ENCODE results near the gene PLPP3.

The PLPP3 gene

DNA sequence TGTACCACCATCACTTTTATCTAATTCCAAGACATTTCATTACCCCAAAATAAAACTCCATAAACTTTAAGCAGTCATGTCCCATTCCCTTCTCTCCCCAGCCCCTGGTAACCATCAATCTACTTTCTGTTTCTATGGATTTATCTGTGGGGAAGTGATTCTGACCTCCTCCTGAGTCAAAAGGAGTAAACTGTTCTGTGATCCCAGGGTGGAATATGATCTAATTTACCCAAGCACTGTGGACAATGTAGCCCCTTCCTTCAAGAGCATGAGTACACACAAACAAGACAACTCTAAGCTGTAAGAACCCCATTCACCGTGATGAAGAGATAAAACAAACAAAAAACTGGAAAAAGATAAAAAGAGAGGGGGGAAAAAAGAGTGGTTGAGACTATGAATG, 77.9 kb downstream of the PLPP3 start:
- CTCF ChIA-PET, result no interaction called here
- no peak for DNase-seq (ENCODE audit: extremely low spot score)
- POLR2A ChIA-PET, result no interaction called here
- TF ChIP-seq L3MBTL2 (conservative IDR thresholded peaks at IDR 0.05) (no peak), FOXK2 (IDR thresholded peaks at IDR 0.05) (no peak), BHLHE40 (IDR thresholded peaks at IDR 0.05; ENCODE audit: borderline replicate concordance) (no peak), CTBP1 (IDR thresholded peaks at IDR 0.05; ENCODE audit: borderline replicate concordance) (no peak), FOXA1 (IDR thresholded peaks at IDR 0.05) (no peak), TARDBP (IDR thresholded peaks at IDR 0.05) (no peak), NFRKB (IDR thresholded peaks at IDR 0.05) (no peak), HDGF (IDR thresholded peaks at IDR 0.05; ENCODE audit: borderline replicate concordance) (no peak), FOXM1 (IDR thresholded peaks at IDR 0.05; ENCODE audit: borderline replicate concordance) (no peak), SP1 (IDR thresholded peaks at IDR 0.05) (no peak)

DNA sequence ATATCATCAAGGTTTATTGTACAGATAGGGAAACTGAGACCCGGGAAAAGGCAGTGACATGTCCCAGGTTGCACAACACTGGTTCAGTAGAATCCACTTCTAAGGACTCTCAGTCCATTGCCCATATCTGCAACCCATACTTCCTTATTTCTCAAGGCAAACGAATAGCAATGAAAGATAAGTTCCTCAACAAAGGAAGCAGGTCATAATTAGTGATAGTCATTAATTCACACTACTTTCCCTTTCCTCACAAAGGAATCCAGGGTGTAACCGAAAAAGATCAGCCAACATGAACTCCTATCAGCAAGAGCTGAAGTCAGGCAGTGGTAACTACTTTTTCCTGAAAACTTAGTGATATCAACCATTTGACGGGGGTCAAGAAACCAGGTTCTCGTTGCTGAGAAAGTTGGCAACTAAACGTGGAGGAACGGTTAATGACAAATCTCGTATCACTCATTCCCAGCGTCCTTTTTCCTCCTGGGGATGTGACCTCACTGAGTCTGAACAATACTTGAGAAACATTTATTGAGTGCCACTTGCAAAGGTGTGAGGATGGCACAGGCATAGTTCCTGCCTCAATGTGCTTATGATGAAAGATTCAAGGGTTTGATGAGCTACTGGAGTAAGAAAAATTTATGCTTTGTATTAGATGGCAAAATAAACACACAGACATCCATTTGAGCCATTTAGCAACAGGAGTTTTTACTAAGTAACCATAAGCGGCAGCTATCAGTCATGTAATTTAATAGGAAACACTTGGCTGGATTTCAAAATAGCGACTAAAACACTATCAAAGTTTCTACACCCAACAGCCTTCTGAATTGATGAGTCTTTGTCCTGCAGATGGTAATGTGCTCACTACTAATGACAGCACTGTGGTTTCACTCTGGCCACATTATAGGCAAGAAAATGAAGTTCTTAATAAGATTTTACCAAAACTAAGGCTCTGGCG, 82.3 kb downstream of the PLPP3 start:
- DNase-seq (ENCODE audit: extremely low spot score), result no peak
- ChIA-PET POLR2A (no interaction called here), CTCF (no interaction called here)
- TF ChIP-seq ARNT (IDR thresholded peaks at IDR 0.05) (no peak), BHLHE40 (IDR thresholded peaks at IDR 0.05; ENCODE audit: borderline replicate concordance) (no peak), CTBP1 (IDR thresholded peaks at IDR 0.05; ENCODE audit: borderline replicate concordance) (0 out of 2 replicates have a peak, but pooled peaks have one; percentile 10), TARDBP (IDR thresholded peaks at IDR 0.05) (no peak), NFRKB (IDR thresholded peaks at IDR 0.05) (no peak)
- TF ChIP-seq, protein P1, sequence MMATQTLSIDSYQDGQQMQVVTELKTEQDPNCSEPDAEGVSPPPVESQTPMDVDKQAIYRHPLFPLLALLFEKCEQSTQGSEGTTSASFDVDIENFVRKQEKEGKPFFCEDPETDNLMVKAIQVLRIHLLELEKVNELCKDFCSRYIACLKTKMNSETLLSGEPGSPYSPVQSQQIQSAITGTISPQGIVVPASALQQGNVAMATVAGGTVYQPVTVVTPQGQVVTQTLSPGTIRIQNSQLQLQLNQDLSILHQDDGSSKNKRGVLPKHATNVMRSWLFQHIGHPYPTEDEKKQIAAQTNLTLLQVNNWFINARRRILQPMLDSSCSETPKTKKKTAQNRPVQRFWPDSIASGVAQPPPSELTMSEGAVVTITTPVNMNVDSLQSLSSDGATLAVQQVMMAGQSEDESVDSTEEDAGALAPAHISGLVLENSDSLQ (IDR thresholded peaks at IDR 0.05), result peak; percentile 82

DNA sequence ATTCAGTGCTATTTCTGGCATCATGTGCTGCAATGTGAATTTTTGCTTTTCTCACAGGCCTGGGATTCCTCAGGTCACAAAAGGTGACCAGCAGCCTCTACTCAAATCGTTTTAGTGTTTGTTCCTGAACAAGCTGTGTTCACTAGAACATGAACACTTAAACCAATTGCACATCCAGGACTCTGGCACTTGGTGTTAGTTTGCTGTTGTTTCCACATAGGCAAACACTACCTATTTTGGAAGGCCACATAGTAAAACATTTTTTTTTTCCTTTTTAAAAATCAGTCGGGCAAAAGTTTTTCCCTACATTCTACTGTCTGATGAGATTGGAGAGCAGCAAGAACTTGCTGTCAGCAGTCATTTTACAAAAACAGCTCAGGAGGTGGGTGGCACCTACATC, 83.2 kb downstream of the PLPP3 start:
- POLR2A ChIA-PET, result no interaction called here
- no peak for TF ChIP-seq SUZ12 (IDR thresholded peaks at IDR 0.05)
- TF ChIP-seq BHLHE40 (IDR thresholded peaks at IDR 0.05; ENCODE audit: borderline replicate concordance), result no peak
- no peak for TF ChIP-seq FOXK2 (IDR thresholded peaks at IDR 0.05)
- TF ChIP-seq NFRKB (IDR thresholded peaks at IDR 0.05), result no peak
- TF ChIP-seq LEF1 (IDR thresholded peaks at IDR 0.05; ENCODE audit: borderline replicate concordance), result no peak
- no peak for TF ChIP-seq ARNT (IDR thresholded peaks at IDR 0.05)
- TF ChIP-seq, protein P1 (IDR thresholded peaks at IDR 0.05), result no peak
- no peak for TF ChIP-seq HDGF (IDR thresholded peaks at IDR 0.05; ENCODE audit: borderline replicate concordance)
- TF ChIP-seq FOXA1 (IDR thresholded peaks at IDR 0.05), result no peak
- TF ChIP-seq SP1 (IDR thresholded peaks at IDR 0.05), result no peak
- TF ChIP-seq TARDBP (IDR thresholded peaks at IDR 0.05), result no peak
- TF ChIP-seq ZNF384 (IDR thresholded peaks at IDR 0.05), result no peak
- no peak for TF ChIP-seq L3MBTL2 (conservative IDR thresholded peaks at IDR 0.05)
- TF ChIP-seq CTBP1 (IDR thresholded peaks at IDR 0.05; ENCODE audit: borderline replicate concordance), result no peak
- TF ChIP-seq ELF4 (IDR thresholded peaks at IDR 0.05), result no peak
- no peak for TF ChIP-seq FOXM1 (IDR thresholded peaks at IDR 0.05; ENCODE audit: borderline replicate concordance)
- CTCF ChIA-PET, result no interaction called here
- no peak for DNase-seq (ENCODE audit: extremely low spot score)

DNA sequence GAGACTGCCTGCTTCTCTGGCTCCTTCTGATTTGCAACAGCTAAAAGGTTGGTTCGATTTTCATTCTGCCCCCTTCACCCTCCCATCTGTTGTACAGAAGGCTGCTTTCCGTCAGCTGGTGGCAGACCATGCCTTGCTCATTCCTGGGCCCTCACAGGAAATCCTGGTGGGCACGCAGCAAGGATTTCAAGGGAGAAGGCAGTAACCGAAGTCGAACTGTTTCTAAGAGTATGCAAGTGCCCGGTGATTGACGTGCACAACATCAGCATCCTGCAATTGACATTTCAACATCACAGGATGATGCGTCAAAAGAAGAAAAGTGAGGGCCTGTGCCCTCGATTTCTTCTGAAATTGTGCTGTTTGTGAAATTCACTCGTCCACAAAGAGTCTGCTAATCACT, 83.8 kb downstream of the PLPP3 start:
- no peak for DNase-seq (ENCODE audit: extremely low spot score)
- TF ChIP-seq ELF4 (IDR thresholded peaks at IDR 0.05) (no peak), BHLHE40 (IDR thresholded peaks at IDR 0.05; ENCODE audit: borderline replicate concordance) (no peak)
- TF ChIP-seq, protein P1 (IDR thresholded peaks at IDR 0.05), result no peak
- ChIA-PET POLR2A (no interaction called here), CTCF (no interaction called here)

DNA sequence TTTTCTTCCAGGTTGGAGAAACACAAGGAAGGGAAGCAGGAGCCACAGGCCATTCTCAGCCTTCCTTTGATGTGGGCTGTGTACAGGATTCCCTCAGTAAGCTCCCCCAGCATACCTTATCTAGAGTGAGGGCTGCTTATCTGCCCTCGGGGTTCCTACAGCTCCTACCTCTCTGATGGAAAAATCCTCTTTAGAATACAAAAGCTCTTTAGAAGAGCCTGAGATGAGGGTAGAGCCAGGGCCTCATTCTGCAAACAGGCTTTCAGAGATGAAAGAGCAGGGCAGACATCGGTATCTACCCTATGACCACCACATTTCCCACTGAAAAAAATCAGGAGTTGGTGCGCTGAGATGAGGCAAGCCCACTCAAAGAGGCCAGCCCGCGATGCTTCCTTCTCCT, 85.1 kb downstream of the PLPP3 start:
- no peak for DNase-seq (ENCODE audit: extremely low spot score)
- ChIA-PET POLR2A (no interaction called here), CTCF (no interaction called here)
- TF ChIP-seq CTBP1 (IDR thresholded peaks at IDR 0.05; ENCODE audit: borderline replicate concordance) (no peak), FOXK2 (IDR thresholded peaks at IDR 0.05) (no peak), HDGF (IDR thresholded peaks at IDR 0.05; ENCODE audit: borderline replicate concordance) (no peak), NFRKB (IDR thresholded peaks at IDR 0.05) (no peak), L3MBTL2 (conservative IDR thresholded peaks at IDR 0.05) (no peak), FOXM1 (IDR thresholded peaks at IDR 0.05; ENCODE audit: borderline replicate concordance) (no peak)

DNA sequence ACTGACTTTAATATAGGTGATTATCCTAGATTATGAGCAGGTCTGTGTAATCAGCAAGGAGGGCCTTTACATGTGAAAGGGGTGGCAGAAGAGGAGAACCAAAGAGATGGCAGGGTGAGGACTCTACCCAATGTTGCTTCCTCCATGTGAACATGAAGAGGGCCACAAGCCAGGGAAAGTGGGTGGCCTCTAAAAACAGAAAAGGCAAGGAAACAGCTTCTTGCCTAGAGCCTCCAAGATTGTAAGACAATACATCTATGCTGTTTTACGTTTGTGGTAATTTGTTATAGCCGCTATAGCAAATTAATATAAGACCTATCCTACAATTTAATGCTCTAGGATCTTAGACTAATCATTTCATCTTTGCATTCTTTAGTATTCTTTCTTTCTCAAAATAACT, 85.5 kb downstream of the PLPP3 start:
- TF ChIP-seq L3MBTL2 (conservative IDR thresholded peaks at IDR 0.05), result no peak
- TF ChIP-seq LEF1 (IDR thresholded peaks at IDR 0.05; ENCODE audit: borderline replicate concordance), result no peak
- TF ChIP-seq BHLHE40 (IDR thresholded peaks at IDR 0.05; ENCODE audit: borderline replicate concordance), result no peak
- TF ChIP-seq FOXA1 (IDR thresholded peaks at IDR 0.05), result no peak
- TF ChIP-seq CTBP1 (IDR thresholded peaks at IDR 0.05; ENCODE audit: borderline replicate concordance), result no peak
- no peak for TF ChIP-seq NFRKB (IDR thresholded peaks at IDR 0.05)
- TF ChIP-seq ELF4 (IDR thresholded peaks at IDR 0.05), result no peak
- no peak for TF ChIP-seq FOXK2 (IDR thresholded peaks at IDR 0.05)
- TF ChIP-seq FOXM1 (IDR thresholded peaks at IDR 0.05; ENCODE audit: borderline replicate concordance), result no peak
- TF ChIP-seq TARDBP (IDR thresholded peaks at IDR 0.05), result no peak
- no peak for TF ChIP-seq SUZ12 (IDR thresholded peaks at IDR 0.05)
- TF ChIP-seq ARNT (IDR thresholded peaks at IDR 0.05), result no peak
- no peak for TF ChIP-seq SP1 (IDR thresholded peaks at IDR 0.05)
- TF ChIP-seq HDGF (IDR thresholded peaks at IDR 0.05; ENCODE audit: borderline replicate concordance), result no peak
- TF ChIP-seq, protein P1 (IDR thresholded peaks at IDR 0.05), result no peak
- TF ChIP-seq ZNF384 (IDR thresholded peaks at IDR 0.05), result no peak
- CTCF ChIA-PET, result no interaction called here
- POLR2A ChIA-PET, result no interaction called here
- no peak for DNase-seq (ENCODE audit: extremely low spot score)

All from HEK293T (cell line).